HG02852 (cell line): Measurements from ENCODE around the gene TXLNG.

Experiments used
- ATAC-seq: cut with Tn5 transposase; IDR thresholded peaks from one replicate; pipeline ENCODE4 v1.9.1; 2021; ENCODE audit warnings: mild to moderate bottlenecking, moderate library complexity; ENCODE audit not compliant: unreplicated experiment

Gene TXLNG

DNA sequence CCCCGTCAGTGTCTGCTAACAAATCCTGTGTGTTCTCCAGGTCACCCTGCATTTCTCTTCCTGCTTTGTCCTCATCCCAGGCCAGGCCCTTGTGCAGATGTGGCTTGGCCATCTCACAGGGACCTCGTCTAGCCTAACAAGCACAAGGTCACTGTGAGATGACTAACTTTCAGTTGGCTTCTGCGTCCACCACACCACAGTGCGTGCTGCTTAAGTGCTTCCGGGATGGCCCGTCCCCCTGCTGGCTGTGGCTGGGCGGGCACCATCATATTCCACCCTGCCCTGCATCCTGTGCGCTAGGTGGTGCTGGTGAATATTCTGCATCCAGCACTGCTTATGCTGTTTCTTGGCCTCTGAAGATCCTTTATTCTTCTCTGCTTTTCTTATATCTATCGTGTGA, 50.1 kb downstream of the TXLNG start:
- ATAC-seq, result no peak

DNA sequence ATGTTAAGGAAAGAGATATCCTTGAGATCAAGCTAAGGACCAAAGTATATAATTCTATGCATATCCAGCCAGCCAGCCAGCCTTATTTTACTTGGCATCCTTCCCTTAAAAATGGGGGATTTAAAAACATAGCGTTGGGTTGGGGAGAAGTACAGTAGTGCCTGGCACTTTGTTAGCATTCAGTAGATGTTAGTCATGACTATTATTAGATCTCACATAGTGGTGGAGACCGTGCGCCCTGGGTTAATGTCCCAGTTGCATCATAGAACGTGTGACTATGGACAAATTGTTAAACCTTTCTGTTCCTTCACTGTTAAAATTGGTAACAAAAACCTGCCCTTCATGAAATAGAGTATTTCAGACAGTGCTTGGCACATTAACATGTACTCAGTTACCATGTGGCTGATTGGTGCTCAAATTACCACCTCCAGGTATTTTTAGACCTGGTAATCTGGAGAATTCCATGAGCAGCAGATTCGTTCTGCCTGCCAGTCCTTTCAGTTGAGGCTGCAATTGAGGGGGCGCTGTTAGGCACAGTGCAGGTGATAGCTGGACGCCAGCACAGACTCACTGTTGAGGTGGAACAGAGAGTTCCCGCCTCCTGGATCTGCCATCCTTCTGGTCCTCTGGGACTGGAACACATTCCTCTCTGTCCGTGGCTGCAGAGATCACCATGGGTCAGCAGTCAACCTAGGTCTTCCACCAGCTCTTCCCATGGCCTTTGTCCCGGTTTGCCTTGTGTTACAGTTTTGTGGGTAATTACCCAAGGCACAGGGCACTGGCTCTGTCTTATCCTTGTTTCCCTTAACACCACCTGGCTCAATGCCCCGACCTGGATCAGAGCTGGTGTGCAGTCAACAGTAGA, 52.2 kb downstream of the TXLNG start:
- no peak for ATAC-seq

DNA sequence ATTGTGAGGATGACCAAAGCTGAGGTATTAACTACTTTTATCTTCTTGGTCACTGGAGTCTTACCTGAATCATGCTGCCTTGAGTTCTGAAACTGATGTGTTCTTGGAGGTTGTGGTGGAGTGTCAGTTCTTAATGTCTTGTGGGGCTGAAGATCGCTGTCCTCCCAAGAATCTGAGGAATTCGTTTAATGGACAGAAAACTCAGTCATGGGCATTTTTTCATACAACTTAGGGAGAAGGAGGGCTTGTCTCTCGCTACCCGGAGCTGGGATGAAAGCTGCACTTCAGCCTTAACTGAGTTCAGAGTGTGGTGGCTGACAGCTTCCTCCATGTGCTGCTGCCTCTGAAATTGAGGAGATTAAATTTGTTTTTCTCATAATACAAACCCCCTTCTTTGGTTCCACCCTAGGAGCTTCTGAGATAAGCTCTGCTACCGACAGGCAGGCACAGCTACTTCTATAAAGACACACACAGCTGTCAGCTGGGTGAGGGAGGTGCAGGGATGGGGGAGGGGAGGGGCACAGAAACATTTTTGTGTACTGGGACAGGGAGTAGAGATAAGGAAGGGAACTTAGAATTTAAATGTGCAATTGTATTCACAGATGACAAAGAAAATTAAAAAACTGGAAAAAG, 53.1 kb downstream of the TXLNG start:
- no peak for ATAC-seq

DNA sequence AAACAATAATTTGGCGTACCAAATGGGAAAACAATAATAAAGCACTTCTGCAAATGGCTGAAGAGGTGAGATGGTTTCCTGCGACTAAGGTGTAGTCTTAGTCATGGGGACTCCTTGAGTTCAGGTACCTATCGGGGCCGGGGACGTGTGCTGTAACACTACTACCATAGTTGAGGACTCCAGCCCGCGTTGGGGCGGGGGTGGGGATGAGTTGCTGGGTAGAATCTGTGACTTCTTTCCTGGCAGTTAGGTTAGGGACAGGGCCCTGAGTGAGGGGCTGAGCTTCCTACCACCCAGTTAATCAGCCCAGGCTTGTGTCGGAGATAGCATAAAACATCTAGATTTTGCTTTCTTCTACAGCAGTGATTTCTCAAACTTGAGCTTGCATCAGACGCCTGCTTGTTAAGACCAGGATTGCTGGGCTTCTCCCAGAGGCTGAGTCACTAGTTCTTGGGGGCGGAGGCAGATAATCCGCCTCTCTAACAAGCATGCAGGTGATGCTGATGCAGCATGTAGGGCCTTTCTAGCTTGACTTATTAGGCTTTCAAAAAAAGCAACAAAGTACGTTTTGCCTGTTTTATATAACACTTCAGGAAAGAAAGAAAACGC, 53.7 kb downstream of the TXLNG start:
- ATAC-seq, result no peak

DNA sequence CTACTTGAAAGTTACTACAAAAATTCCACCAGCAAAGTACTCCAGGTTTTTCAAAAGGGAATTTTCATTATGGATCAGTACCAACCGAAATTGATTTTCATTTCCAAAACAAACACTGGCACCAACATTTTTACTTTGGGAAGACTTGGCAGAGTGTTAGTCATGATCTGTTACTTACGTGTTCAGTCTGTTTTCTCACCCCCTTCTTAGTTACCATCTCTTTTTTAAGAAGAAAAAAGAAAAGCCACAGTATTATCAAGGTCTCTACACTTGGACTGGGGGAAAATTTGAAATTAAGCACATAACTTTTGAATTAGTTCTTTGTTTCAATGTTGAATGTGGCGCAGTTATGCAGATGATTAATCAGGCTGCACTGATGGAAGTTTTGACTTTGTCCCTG, 56.4 kb downstream of the TXLNG start:
- ATAC-seq, result no peak

DNA sequence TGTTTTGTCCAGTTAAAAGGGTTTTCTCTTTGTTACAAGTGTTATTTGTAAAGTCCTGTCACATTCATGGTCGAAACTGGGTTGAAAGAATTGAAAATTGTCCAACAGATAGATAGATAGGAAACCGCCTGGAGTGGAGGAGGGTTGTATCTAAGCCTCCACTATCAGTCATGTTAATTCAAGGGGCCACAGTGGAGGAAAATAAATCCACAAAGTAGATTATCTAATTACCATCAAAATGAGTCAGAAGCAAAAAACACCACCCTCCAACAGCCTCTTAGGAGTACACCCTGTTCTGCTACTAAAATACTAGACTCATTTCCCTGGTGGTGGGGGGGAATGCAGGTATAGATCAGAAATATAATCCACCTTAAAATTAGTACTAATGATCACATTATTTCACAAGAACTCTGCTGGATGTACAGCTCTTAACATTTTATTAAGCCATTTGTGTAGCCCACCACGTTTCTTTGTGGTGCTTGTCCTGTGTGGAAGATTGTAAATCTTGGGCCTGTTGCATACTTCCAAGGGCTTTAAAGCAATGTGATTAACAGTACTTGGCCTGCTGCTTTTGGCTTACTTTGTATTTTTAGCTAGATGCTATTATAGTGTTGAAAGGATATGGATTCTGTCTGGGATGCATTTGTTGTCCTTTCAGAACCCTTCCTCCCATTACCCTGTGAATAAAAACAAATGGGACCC, 57.1 kb downstream of the TXLNG start:
- ATAC-seq, result no peak

DNA sequence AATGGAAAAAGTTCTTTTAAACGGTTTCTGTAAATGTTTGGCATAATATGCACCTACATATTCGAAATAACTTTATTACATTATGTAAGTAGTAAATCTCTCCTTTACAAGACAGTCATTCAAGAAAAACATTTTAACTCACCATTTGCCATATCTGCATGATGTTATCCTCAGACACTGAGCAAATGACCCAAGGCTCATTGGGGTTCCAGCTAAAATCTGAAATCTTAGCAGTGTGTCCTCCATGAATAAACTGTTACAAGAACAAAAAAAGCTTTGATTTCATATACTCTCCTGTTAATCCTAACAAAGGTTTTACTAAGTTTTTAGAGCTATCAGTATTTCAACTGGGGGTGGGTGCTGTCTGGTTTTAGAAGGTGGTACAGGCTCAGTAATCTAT, 59.4 kb downstream of the TXLNG start:
- no peak for ATAC-seq

DNA sequence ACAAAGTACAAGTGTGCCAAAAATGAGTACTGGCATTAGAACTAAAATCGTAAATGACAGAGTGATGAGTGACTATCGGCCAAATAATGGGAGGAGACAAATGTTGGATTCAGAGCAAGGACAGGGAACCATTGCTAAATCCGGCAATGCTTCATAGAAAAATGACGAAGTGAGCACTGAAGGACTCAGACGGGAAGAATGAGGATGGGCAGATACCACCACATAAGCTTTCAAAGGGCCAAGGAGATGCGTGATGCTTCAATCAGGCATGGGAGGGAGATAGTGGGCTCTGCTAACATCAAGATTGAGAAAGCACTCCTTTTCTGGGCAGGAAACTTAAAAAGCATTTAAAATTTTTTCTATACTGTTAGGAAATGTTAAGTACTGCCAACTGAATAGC, 62.3 kb downstream of the TXLNG start:
- no peak for ATAC-seq

DNA sequence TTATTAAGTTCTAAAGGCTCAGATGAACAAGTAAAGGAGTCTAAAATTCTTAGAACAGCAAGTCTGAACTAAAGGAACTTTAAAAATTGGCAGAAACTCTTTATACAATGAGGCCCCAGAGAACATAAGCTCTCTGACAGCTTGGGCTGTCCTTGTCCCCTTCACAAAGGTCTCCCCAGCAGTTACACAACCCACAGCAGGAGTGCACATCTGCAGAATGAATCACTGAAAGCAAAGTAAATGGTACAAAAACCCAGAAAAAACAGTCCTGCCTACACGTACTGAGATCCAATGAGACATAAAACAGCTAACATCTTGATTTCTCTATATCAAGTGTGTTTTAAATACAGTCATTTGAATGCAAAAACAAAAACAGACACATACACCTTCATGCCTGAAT, 65.2 kb downstream of the TXLNG start:
- no peak for ATAC-seq

DNA sequence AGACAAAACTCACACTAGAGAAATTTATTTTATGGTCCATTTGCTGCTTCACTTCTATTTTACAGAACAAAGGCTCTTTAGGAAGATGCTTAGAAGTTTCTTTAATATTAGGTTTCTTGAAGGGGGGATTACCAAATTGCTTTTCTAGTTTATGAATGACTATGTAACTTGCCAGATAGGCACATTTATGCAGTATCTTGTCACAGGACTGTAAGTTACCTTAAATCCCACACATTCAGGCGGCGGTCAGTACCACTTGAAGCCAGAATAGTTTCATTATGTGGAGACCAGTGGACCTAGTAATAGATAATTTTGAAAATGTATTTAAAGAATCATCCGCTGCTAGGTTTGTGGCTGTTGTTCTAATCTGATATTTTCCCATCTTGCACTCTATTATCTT, 65.6 kb downstream of the TXLNG start:
- ATAC-seq, result no peak

DNA sequence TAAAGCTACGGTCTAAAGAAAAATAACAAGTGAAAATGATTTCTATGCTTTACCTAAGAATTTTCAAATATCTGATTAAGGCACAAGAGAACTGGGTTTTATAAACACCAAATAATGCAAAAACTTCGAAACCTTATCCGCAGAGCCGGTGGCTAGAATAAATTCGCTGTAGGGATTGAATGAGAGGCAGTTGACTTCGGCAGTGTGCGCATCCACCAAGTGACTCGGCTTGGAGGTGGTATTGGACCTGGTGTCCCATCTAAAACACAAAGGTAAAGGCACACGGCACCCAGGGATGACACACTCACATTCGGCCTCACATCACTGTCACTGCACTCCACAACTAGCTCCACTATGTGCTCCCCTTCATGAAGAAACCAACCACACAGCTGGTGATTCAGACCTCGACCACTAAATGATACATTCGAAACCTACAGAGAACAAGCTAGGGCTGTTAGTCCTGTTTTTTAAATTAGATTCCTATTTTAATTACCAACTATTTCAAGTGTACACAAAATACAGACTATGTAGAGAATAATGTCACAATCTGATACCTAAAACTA, 66.4 kb downstream of the TXLNG start:
- ATAC-seq, result no peak

DNA sequence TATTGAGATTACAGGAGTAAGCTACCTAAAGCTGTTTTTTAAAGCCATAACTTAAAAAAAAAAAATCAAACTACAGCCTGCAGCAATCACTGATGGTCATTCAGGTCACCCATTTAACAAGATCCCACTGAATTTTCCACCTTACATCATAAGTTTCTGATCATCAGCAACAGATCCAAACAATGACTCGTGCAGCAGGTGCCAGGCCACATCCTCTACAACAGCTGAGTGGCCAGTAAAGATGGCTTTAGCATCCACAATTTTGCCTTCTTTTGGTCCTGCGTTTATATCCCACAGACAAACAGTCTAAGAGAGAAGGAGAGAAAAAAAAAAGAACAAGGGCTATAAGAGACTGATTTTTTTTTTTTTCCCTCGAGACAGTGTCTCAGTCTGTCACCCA, 67.3 kb downstream of the TXLNG start:
- no peak for ATAC-seq

DNA sequence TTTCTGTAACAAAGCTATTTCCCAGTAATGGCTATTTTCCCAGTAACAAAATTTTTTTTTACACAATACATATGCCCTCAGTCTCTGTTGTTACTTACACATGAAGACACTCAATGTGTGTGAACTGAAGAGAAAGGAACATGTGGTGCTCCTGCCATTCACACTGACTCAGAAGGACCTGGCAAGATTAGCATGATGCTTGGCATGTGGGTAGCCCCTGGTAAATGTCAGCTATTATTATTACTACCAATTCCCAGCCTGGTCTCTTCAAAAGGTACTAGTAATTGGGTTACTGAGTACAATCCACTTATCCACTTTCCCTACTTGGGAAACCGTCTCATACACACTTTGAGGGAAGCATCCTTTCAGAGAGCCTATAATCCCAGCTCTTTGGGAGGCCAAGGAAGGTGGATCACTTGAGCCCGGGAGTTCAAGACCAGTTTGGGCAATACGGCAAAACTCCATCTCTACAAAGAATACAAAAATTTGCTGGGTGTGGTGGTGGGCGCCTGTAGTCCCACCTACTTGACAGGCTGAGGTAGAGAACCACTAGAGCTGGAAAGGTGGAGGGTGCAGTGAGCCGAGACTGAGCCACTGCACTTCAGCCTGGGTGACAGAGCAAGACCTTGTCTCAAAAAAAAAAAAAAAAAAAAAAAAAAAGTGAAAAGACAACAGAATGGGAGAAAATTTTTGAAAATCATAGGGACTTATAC, 69.3 kb downstream of the TXLNG start:
- ATAC-seq, result peak; percentile 29

DNA sequence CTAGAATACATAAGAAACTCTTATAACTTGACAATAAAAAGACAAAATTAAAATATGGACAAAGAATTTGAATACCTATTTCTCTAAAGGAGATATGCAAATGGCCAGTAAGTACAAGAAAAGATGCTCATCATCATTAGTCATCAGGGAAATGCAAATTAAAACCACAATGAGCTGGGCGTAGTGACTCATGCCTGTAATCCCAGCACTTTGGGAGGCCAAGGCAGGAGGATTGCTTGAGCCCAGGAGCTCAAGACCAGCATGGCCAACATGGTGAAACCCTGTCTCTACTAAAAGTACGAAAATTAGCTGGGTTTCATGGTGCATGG, 69.8 kb downstream of the TXLNG start:
- ATAC-seq, result peak; percentile 48

DNA sequence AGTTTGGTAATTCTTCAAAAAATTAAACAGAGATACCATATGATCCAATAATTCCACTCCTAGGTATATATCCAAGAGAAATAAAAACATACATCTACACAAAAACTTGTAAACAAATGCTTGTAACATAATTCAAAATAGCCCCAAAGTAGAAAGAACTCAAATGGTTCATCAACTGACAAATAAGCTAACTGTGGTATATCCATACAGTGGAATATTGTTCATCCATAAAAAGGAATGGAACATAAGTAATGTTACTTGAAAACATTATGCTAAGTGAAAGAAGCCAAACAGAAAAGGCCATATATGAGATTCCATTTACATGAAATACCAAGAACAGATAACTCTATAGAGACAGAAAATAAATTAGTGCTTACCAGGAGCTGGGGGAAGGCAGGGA, 70.5 kb downstream of the TXLNG start:
- no peak for ATAC-seq

DNA sequence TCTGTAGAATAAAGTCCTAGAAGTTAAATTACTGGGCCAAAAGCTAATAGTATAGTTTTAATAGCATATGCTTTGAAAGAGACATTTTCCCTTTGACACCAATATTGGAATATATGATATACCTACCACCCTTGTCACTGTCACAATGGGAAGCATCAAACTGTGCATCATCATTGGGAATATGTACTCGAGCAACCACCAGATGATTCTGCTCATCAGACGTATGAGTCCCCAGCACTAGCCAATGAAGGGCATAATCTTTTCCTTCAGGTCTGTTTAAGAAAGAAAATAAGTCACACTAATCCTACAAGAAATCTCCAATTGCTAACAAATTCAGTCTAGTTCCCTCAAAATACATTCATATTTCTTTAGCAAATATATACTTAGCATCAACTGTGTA, 76.6 kb downstream of the TXLNG start:
- no peak for ATAC-seq

DNA sequence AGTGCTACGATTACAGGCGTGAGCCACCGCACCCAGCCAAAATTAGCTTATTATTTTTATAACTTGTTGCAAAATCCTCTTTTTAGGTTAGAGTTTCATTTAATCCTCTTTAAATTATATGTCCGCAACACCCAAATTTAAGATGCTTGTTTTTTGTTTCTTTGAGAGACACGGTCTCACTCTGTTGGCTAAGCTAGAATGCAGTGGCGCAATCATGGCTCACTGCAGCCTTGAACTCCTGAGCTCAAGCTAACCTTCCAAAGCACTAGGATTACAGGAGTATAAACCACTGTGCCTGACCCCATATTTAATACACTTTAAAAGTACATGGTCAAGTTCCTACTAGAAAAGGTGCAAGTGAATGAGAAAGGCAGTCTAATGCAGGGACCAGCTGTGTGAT, 81.7 kb downstream of the TXLNG start:
- no peak for ATAC-seq

DNA sequence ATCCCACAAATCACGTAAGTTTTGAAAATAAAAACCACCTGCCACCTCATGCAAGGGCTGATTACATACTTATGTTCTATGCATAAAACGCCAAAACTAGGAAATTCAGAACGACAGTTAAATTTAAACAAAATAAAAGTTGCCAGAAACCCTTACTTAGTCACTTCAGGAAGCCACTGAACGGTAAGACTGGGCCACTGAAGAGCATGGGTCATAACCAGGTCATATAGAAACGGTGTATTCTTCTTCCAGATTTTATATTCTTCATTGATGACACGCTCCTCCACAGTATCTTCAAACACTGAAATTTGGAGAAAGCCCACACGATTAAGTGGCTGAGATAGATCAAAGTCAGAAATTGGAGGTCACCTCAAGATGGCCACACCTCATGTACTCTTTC, 82.7 kb downstream of the TXLNG start:
- ATAC-seq, result no peak

DNA sequence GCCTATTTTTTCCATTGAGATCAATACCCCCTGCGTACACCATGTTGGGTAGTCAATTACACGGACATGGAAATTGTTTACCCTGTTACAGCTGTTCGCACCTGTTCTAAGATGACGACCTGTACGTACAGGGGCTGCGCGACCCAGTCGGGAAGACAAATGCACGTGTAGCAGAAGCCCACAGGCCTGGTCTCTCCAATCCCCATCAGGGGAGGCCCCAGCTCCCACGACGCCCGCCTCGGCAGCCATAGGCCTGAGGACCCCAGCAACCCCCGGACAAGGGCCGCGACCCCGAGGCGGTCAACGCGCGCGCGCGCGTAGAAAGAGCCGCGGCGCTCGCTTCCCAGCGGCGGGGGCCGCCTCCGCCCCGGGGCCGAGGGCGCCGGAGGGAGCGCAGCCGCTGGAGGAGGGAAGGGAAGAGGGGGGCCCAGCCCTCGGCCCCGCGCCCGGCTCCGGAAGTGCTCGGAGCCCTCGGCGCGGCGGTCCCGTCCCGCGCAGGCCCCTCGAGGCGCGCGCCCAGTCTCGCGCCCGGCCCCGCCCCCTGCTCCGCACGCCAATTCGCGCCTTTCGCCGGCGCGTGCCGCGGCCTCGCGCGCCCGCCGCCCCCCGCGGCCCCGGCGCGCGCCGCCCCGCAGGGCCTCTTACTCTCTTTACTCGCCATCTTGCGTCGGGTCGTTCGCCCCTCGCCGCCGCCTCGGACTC, 83.3 kb downstream of the TXLNG start:
- peak; percentile 46 for ATAC-seq
